NCI-H2107 treated with DMSO at 0.1 percent for 48 hours (cell line): ENCODE data around the gene SPECC1L.

Experiments used
- DNase-seq: peaks from one replicate; lab custom pipeline; 2025; ENCODE audit not compliant: unreplicated experiment; lab: John Stamatoyannopoulos, UW

Gene SPECC1L

DNA sequence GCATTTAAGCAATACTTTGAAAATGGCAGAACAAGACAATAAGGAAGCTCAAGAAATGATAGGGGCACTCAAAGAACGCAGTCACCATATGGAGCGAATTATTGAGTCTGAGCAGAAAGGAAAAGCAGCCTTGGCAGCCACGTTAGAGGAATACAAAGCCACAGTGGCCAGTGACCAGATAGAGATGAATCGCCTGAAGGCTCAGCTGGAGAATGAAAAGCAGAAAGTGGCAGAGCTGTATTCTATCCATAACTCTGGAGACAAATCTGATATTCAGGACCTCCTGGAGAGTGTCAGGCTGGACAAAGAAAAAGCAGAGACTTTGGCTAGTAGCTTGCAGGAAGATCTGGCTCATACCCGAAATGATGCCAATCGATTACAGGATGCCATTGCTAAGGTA, 51.9 kb downstream of the SPECC1L start:
- no peak for DNase-seq

DNA sequence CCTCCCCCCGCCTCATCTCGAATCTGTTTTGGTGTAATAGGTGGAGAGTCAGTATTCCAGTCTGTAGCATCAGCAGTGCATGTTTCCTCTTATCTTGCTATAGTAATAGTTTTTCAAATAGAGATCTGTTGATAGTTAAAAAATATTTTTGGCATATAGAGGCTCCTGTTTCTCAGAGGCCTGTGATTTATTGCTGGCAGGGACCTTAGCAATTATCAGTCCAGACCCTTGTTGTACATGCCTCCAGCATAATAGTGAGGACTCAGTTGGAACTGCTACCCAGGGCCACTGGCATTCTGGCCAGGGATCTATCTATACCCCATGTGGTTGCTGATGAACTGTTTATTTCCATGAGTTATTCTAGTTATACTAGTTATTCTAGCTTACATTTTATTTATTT, 52.6 kb downstream of the SPECC1L start:
- no peak for DNase-seq

DNA sequence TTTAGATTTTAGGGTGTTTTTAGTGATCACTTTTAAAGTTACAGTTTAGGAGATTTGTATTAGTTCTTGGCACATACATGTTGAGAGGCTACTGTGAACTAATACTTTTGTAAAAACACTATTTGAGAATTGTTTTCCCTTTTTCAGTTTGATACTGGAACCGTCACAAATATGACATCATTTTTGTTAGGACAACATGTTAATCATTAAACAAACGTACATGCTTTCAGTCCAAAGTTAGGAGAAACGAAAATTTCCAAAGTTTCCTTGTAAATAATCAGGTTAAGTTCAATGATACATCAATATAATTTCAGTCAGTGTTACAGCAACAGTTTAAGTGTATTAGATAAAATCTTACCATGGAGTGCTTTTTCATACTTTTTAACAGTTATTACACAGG, 53.1 kb downstream of the SPECC1L start:
- DNase-seq, result no peak

DNA sequence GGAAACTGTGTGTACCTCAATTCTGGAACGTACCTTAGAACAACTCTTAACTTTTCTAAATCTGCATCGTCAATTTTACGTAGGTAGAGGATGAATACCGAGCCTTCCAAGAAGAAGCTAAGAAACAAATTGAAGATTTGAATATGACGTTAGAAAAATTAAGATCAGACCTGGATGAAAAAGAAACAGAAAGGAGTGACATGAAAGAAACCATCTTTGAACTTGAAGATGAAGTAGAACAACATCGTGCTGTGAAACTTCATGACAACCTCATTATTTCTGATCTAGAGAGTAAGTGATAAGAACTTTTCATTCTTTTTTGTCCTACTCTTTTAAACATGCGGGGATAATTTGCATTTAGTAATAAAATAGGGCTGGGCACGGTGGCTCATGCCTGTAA, 53.5 kb downstream of the SPECC1L start:
- no peak for DNase-seq

DNA sequence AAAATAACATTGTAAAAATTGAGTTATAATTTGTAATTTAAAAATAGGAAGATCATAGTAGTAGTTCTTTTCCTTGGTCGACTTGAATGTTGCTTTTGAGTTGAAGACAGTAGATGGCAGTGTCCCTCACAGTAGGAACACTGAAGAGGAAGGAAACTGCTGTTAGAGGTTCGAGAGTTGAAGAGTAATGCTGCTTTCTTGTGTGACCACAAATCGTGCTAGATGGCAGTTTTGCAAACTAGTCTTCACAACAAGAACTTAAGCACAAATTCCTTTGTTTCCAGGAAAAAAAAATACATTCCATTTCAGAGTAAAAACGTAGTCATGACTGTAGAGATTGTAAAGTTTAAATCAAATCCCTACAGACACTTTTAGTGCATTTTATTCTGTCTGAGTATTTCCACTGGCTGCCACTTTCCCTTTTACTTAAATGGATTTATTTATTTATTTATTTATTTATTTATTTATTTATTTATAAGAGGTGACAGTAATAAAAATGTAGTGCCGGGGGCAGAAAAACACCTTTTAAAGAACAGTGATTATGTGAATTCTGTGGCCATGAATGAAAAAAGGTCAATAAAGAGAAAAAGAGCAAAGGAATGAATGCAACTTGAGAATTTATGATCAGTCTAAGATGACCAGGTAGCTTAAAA, 54.6 kb downstream of the SPECC1L start:
- DNase-seq, result peak; percentile 41

DNA sequence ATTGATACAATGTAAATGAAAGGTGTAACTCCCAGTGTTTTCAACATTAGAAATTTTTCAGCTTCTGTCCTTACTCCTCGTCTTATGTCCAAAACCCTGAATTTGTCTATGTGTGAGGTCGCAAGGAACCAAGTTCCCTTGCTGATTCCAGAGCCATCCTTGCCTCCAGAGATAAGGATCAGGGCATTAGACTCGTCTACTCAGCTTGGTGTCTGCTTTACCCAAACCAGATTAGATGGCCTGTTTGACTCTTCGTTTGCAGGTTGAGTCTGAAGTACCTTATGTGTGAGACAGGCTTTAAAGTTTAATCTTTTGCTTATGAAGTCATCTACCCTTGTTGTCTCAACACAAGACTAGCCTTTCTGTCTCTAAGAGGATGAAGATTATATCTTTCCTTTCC, 55.6 kb downstream of the SPECC1L start:
- no peak for DNase-seq

DNA sequence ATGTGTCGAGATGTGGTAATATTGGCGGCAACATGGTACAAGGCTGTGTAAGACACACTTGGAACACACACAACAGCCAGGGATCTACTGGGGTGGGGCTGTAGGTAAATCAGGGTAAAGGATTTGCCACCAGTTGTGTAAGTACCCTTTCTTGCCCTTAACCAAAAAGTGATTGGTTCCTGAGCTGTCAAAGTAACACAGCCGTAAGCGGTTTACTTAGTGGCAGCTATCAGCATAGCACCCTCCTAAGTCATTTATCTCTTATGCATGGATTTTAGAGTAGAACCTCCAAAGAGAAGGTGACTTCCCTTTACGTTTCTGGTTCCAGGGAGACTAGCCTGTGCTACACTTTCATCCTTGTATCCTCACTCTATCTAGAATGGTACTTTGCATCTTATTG, 57.2 kb downstream of the SPECC1L start:
- no peak for DNase-seq

DNA sequence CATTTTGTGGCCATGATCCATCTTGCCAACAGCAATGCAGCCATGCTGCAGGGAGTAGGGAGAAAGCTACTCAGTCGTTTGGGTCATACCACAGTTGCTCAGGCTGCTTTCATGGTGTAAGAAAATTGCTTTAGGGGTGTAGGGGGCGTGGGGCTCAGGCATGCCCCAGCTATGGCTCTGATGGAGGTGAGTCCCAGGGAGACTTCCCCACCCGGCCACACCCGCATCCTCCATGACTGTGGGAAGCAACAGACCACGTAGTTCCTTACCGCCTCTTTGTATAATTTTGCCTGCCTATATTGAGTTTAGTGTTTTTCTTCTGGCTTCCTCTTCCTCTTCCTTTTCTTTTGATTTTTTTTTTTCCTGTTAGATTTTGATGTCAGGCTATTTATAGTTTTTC, 58.8 kb downstream of the SPECC1L start:
- no peak for DNase-seq

DNA sequence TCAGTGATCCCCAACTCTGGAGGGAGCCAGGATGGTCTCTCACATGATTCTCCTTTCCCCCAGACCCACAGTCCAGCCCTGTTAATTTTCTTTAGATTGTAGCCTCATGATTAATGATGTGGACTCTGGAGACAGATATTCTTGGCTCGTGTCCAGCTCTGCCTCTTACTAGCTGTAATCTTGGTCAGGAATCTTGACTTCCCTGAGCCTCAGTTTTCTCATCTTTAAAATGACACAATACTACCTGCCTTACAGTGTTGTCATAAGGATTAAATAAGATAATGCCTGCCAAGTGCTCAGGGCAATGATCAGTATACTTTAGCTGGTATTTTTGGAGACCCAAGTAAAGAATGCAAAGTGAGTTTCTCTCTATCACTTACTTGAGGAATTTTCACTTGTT, 60.0 kb downstream of the SPECC1L start:
- DNase-seq, result no peak

DNA sequence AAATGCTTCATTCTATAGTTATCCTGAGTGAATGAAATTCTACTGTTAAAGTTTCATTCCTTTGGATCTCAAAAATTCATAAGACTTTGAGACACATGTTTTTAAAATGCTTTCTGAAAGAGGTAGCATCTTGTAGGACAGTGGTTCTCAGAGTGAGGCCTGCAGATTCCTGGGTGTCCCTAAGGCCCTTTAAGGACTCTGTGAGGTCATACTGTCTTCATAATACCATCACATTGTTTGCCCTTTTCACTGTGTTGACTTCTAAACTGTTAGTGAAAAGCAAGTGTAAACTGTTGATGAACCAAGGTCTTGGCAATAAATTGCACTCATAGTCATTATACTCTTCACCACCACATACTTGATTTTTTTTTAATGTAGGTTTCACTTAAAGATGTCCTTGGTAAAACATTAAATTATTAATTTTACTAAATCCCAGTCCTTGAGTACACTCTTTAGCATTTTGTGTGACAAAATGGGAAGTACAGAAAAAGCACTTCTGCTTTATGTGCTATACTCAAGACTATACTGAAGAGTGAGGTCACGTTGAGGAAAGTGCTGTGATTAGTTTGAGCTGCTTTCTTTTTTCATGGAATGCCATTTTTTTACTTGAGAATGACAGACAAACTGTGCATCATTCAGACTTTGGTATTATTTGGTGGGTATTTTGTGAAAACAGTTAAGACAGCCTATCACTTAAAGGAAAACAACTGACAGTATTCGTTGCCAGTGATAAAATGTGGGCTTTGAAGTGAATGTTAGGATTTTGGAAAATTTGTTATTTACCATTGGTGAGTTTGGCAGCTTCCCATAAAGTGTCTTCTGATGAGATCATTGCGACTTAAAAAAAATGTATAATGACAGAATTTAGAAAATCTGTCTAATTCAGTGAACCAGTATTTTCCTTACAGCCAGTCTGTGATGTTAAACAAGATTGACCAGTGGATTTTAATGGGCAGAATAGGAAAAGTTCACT, 61.1 kb downstream of the SPECC1L start:
- no peak for DNase-seq

DNA sequence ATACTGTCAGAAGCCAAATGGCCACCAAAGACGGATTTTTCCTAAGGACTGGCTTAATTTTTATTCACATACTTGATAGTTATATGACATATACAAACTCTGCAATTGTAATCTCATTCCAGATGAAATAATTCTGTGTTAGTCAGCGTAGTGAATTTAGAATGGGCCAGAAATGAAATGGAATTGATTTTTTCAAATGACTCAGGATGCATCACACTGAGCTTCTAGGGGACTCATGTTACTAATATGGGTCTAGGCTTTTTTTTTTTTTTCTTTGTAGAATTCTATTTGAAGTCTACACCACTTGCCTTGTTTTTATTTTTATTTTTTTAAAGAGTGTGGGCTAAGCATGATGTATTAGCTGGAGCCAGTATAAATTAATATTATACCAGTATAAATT, 62.7 kb downstream of the SPECC1L start:
- no peak for DNase-seq

DNA sequence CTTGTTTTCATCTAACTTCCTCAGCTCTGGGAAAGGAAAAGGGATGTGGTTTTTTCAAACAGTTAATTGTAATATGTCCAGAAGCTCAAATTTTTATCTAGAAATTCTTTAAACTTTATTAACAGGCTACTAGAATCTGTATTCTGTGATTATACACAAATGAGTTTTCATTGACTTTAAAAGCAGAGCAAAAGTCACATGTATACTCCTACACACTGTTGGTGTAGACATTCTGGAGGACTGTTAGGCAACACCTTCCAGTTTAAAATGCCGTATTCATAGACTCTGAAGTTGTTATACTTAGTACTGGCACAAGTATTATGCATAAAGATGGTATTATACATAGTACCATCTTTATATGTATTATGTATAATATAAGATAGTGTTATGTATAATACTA, 64.9 kb downstream of the SPECC1L start:
- DNase-seq, result no peak

DNA sequence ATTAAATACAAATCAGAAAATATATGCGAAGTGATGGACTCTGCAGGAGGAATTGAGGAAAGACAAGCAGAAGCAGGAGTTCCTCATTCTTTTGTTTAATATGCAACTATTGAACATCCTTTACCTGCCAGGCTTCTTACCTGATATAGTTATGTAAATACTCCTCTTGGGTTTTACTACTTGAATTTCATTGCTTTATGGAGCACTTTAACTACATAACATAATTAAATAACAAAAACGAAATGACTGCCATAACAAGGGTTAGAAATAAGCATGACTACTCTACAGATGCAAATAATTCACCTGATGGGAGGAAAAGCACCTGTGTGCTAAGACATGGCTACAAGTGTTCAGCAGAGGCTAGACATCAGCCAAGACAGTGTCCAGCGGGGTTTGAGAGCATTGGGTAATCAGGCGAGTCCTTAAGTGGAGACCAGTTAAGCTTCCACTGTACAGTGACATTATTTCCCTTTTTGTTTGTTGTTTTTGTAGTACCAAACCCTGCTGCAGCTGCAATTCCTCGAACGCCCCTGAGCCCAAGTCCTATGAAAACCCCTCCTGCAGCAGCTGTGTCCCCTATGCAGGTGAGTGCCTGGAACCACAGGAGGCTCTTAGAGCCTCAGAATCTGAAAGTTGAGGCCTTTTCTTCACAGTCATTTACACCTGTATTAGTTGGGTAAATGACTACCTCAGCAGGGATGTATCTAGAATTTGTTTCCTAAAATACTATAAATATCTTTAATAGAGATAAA, 67.4 kb downstream of the SPECC1L start:
- peak; percentile 13 for DNase-seq

DNA sequence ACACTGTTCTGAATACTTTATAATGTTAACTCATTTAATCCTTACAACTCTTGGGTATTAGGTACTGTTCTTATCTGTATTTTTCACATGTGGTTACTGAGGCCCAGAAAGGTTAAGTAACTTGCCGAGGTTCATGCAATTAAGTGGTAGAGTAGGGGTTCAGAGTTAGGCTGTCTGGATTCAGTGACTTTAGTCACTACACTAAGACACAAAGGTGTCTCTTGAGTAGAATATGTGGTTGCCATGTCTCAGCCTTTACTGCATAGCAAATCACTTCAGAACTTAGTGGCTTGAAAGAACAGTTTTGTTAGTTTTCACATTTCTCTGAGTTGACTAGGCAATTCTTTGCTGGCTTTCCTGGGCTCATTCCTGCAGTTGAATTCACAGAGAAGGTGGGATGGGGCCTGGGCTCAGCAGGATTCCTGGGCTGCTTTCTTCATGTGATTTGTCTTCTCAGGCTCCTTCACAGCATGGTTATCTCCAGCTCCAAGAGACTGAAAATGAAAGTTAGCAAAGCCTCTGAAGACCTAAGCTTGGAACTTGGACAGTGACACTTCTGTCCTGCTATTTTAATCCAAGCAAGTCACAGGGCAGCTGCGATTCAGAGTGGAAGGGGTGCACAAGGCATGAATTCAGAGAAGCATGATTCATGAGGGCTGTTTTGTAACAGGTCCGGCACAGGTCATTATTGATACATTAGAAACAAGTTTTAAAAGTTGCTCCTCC, 68.3 kb downstream of the SPECC1L start:
- DNase-seq, result no peak

DNA sequence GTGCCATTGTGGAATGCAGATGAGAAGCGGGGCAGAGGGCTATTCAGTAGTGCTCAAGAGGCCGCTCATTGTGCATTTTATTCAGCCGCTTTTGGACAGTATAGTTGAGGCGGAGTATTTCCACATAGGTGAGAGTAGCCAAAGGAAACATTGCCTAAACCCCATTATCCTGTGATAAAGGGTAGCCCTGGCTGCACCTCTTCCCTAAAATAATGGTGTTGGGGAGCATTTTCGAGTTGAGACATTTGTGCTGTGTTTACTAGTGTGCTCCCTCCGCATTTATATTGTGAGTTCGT, 68.8 kb downstream of the SPECC1L start:
- no peak for DNase-seq

DNA sequence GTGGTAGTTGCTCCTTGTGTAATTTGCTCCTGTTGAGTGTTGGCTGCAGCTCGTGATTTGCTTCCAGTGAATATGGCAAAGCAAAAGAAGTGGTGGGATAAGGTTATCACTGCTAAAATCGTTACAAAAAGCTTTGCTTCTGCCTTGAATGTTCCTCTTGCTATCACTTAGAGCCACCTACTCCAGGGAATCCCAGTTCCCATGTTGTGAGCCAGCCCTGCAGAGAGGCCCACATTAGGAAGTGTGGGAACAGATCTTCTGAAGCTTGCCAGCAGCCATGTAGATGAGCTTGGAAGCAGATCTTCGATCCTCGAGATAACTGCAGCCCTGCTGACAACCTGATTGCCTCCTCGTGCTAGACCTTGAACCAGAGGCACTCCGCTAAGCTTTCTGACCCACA, 71.0 kb downstream of the SPECC1L start:
- DNase-seq, result no peak

DNA sequence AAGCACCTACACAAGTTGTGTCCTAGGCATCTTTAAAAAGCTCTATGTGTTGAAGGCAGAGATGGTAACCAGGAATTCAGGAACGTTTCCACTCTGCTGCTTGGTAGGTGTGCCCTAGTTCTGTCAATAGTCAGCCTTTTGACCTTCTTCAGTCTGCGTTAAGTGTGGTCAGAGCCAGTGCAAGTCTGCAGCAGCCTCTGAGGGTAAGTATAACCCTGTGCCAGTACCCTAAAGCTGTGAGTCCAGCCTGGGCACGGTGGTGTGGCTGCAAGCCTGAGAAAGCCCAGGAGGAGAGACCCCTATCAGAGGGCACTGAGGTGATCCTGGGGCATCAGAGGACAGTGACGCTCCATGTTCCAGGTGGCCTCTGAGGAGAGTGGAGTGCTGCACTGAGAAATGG, 80.0 kb downstream of the SPECC1L start:
- DNase-seq, result no peak

DNA sequence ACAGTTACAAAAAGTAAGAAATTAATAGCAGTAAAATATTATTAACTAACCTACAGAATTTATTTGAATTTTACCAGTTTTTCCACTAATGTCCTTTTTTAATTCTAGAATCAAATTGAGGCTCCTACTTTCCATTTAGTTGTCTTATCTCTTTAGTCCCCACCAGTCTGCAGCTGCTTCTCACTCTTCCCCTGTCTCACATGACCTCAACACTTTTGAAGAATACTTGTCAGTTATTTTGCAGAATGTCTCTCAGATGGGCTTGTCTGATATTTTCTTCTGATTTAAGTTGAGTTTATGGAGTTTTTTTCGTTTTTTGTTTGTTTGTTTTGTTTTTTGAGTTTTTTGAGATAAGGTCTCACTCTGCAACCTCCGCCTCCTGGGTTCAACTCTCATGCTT, 82.5 kb downstream of the SPECC1L start:
- no peak for DNase-seq

DNA sequence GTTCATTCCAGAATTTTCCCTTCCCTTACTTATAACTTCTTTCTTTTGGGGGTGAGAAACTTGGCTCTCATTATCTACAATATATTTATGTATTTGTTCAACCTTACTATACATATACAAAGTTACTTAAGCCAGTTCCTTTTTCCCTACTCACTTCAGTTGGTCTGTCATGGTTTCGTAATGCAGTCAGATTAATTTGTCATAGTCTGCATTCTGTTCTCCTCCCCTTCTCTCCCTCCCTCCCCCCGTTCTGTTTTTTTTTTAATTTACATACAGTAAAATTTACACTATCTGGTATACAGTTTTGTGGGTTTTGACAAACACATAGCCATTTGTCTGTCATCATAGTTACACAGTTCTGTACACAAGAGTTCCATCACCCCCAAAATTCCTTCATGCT, 84.9 kb downstream of the SPECC1L start:
- DNase-seq, result no peak

DNA sequence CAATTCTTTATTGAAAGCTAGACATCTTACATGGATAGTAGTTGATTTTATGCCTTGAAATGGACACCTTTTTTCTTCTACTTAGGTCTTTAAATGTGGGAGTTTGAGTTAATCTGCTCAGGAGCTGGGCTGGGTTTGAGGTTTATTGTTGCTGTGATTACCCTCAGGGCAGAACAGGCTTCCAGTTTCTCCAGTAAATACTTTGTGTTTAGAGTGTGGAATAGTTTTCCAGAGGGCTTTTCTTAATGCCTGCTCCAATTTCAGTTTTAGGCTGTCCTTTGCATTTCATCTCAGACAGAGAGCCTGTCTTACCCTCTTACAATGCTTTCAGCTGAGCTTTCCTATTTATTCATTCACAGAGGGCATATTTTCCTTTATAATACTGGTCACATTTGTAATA, 86.9 kb downstream of the SPECC1L start:
- no peak for DNase-seq

DNA sequence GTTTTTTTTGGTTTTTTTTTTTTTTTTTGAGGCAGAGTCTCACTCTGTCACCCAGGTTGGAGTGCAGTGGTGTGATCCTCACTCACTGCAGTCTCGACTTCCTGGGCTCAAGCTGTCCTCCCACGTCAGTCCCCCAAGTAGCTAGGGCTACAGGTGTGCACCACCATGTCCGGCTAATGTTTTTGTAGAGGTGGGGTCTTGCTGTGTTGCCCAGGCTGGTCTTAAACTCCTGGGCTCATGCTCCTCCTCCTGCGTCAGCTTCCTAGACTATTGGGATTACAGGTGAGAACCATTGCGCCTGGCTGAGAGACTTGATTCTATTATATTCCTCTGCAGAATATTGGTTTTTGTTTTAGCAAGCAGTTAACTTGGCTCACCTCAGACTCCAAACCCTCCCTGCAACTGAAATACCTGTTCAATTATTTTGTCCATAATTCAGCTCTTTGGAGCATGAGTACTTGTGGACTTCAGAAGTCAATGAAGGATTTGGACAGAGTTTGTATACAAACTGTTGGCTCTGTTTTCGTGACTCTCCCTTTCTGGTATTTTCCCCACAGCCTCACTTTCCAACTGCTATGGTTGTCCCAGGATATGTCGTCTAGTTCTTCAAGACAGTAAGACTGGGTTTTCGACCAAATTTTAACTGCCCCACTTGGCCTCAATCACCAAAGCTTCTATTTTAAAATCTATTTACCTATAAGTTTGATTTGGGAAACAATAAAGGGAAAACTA, 87.6 kb downstream of the SPECC1L start:
- no peak for DNase-seq
